Measurements from ENCODE around the gene PLA2G4D. TPM values are rescaled to one million over a fixed set of nuclear protein-coding genes. Genes with fewer than 3 reads are reported as not detected.

The PLA2G4D gene
- total RNA-seq, 1 experiment from 2014 or later: not detected

DNA sequence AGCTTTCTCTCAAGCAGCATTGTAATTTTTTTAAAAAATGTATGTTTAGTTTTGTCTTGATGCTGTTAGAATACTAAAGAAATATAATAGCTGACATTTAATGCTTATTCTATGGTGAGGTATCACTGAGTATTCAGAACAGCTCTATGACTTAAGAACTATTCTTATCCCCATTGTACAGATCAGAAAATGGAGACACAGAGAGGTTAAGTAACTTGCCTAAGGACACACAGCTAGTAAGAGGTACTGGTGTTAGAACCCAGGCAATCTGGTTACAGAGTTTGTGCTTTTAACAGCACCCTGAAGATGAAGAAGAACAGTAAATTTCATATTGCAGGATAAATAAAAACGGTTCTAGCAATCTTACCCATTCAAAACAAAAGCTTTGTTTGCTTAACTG lies 15.5 kb downstream of the PLA2G4D start:
- Mint-ChIP-seq H3K27ac (ENCODE audit: low read depth, unreplicated experiment) (no peak overlapping the region), H3K9me3 (ENCODE audit: unreplicated experiment) (no peaks in the 10 kb centered on the region), H3K4me1 (ENCODE audit: insufficient read depth, unreplicated experiment) (peaks cover 10% of the 10 kb centered on the region), H3K27me3 (ENCODE audit: insufficient read depth, unreplicated experiment) (no peaks in the 10 kb centered on the region), H3K36me3 (ENCODE audit: insufficient read depth, unreplicated experiment) (no peaks in the 10 kb centered on the region), H3K4me3 (ENCODE audit: unreplicated experiment) (no peak overlapping the region)
- no peak for TF ChIP-seq CTCF (IDR thresholded peaks at IDR 0.05; ENCODE audit: unreplicated experiment)
- intact Hi-C loops (cut with micrococcal nuclease): no loop called here
- ChIA-PET CTCF (interaction anchor here (0.6 to 9.2 kb wide), 6 partner anchors 11 to 177 kb away, joined by 3 to 180 read pairs (median 5); no protein-coding TSS in a partner anchor), POLR2A (interaction anchor here (1.2 kb wide), 1 partner anchor 12 kb away, joined by 5 read pairs; no protein-coding TSS in a partner anchor)
- no TSS peak for BruUV-seq (replicated peaks)
- no peak for DNase-seq (ENCODE audit: unreplicated experiment)

DNA sequence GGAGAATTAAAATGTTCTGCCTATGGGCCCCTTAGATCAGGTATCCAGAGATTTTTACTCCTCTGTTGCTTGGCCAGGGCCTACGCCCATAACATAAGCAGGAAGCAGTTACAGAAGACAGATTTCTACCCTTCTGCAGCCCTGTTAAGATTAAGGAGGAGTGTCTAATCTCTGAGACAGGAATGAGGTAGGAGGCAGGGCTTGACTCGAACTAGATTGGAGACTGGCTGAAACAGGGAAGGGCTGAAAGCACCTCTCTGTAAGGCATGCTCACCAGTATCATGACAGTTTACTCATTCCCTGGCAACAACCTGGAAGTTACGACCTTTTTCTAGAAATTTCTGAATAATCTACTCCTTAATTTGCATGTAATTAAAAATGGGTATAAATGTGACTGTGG lies 16.7 kb downstream of the PLA2G4D start:
- Mint-ChIP-seq H3K27ac (ENCODE audit: low read depth, unreplicated experiment) (no peak overlapping the region), H3K36me3 (ENCODE audit: insufficient read depth, unreplicated experiment) (no peaks in the 10 kb centered on the region), H3K9me3 (ENCODE audit: unreplicated experiment) (no peaks in the 10 kb centered on the region), H3K4me3 (ENCODE audit: unreplicated experiment) (no peak overlapping the region), H3K27me3 (ENCODE audit: insufficient read depth, unreplicated experiment) (no peaks in the 10 kb centered on the region), H3K4me1 (ENCODE audit: insufficient read depth, unreplicated experiment) (peaks cover 5% of the 10 kb centered on the region)
- ChIA-PET POLR2A (interaction anchor here (1.5 kb wide), 1 partner anchor 44 kb away, joined by 6 read pairs; no protein-coding TSS in a partner anchor), CTCF (interaction anchor here (0.9 to 9.2 kb wide), 3 partner anchors 10 to 88 kb away, joined by 3 to 180 read pairs (median 7); no protein-coding TSS in a partner anchor)
- no peak for TF ChIP-seq CTCF (IDR thresholded peaks at IDR 0.05; ENCODE audit: unreplicated experiment)
- no peak for DNase-seq (ENCODE audit: unreplicated experiment)
- BruUV-seq (replicated peaks): no TSS peak
- intact Hi-C loops (cut with micrococcal nuclease): no loop called here

GRCh38 chr15:42073418-42073817 lies 20.9 kb downstream of the PLA2G4D start:
- ChIA-PET CTCF (interaction anchor here (1.5 to 15.6 kb wide), 4 partner anchors 9 to 83 kb away, joined by 3 to 180 read pairs (median 14); no protein-coding TSS in a partner anchor), POLR2A (interaction anchor here (1.7 kb wide), 1 partner anchor 57 kb away, joined by 3 read pairs; no protein-coding TSS in a partner anchor)
- Mint-ChIP-seq H3K9me3 (ENCODE audit: unreplicated experiment) (no peaks in the 10 kb centered on the region), H3K4me1 (ENCODE audit: insufficient read depth, unreplicated experiment) (no peaks in the 10 kb centered on the region), H3K27me3 (ENCODE audit: insufficient read depth, unreplicated experiment) (no peaks in the 10 kb centered on the region), H3K36me3 (ENCODE audit: insufficient read depth, unreplicated experiment) (no peaks in the 10 kb centered on the region), H3K4me3 (ENCODE audit: unreplicated experiment) (no peak overlapping the region), H3K27ac (ENCODE audit: low read depth, unreplicated experiment) (no peak overlapping the region)
- intact Hi-C loops (cut with micrococcal nuclease): no loop called here
- TF ChIP-seq CTCF (IDR thresholded peaks at IDR 0.05; ENCODE audit: unreplicated experiment): no peak
- DNase-seq (ENCODE audit: unreplicated experiment): no peak
- no TSS peak for BruUV-seq (replicated peaks)

GRCh38 chr15:42072141-42072685 lies 22.1 kb downstream of the PLA2G4D start:
- POLR2A ChIA-PET: interaction anchor here (0.8 kb wide), 1 partner anchor 47 kb away, joined by 3 read pairs; no protein-coding TSS in a partner anchor
- Mint-ChIP-seq H3K9me3 (ENCODE audit: unreplicated experiment) (no peaks in the 10 kb centered on the region), H3K27me3 (ENCODE audit: insufficient read depth, unreplicated experiment) (no peaks in the 10 kb centered on the region), H3K4me3 (ENCODE audit: unreplicated experiment) (no peak overlapping the region), H3K4me1 (ENCODE audit: insufficient read depth, unreplicated experiment) (no peaks in the 10 kb centered on the region), H3K36me3 (ENCODE audit: insufficient read depth, unreplicated experiment) (no peaks in the 10 kb centered on the region), H3K27ac (ENCODE audit: low read depth, unreplicated experiment) (no peak overlapping the region)
- TF ChIP-seq CTCF (IDR thresholded peaks at IDR 0.05; ENCODE audit: unreplicated experiment): no peak
- intact Hi-C loops (cut with micrococcal nuclease): no loop called here
- CTCF ChIA-PET: interaction anchor here (0.7 to 15.6 kb wide), 6 partner anchors 10 to 82 kb away, joined by 3 to 180 read pairs (median 5); no protein-coding TSS in a partner anchor
- no TSS peak for BruUV-seq (replicated peaks)
- no peak for DNase-seq (ENCODE audit: unreplicated experiment)

All from MCF 10A (cell line).